PC-3 (cell line): ENCODE data around the gene APOO.

ENCODE experiments used
- EZH2phosphoT487 ChIP-seq: fragments of 300-600 bp; sonication (generic); IDR thresholded peaks from 2 replicates; pipeline ENCODE4 v1.6.1; 2018; ENCODE audit warnings: mild to moderate bottlenecking, antibody characterized with exemption, low read length, borderline replicate concordance
- TF ChIP-seq, protein P1 (sequence below): fragments of 300-600 bp; sonication (generic); conservative IDR thresholded peaks from 2 replicates; pipeline ENCODE4 v1.5.1; 2017; ENCODE audit warnings: antibody characterized with exemption, low read depth, mild to moderate bottlenecking, low read length

DNA sequence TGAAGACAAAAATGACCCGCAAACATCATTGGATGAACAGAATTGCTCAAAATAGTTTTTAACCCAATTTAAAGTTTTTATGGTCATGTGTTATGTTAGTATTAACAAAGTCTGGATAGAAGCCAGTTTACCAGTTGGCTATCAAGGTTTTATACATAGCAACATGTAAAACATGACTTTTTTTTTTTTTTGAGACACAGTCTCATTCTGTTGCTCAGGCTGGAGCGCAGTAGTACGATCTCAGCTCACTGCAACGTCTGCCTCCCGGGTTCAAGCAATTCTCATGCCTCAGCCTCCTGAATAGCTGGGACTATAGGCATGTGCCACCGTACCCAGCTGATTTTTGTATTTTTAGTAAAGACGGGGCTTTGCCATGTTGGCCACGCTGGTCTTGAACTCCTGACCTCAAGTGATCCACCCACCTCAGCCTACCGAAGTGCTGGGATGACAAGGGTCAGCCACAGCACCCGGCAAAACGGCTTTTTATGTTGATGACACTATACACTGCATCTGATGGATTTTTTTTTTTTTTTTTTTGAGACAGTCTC lies 121.4 kb downstream of the APOO start:
- TF ChIP-seq, protein P1, sequence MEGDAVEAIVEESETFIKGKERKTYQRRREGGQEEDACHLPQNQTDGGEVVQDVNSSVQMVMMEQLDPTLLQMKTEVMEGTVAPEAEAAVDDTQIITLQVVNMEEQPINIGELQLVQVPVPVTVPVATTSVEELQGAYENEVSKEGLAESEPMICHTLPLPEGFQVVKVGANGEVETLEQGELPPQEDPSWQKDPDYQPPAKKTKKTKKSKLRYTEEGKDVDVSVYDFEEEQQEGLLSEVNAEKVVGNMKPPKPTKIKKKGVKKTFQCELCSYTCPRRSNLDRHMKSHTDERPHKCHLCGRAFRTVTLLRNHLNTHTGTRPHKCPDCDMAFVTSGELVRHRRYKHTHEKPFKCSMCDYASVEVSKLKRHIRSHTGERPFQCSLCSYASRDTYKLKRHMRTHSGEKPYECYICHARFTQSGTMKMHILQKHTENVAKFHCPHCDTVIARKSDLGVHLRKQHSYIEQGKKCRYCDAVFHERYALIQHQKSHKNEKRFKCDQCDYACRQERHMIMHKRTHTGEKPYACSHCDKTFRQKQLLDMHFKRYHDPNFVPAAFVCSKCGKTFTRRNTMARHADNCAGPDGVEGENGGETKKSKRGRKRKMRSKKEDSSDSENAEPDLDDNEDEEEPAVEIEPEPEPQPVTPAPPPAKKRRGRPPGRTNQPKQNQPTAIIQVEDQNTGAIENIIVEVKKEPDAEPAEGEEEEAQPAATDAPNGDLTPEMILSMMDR, result no peak
- no peak for TF ChIP-seq EZH2phosphoT487
